ENCODE data around the gene PNPLA6. TPM values are rescaled to one million over a fixed set of nuclear protein-coding genes. Genes with fewer than 3 reads are reported as not detected.

The PNPLA6 gene
- total and polyA plus RNA-seq, 9 of the 15 experiments (the other 6 are each of a cell fraction or from before 2014, with no cell fraction given) = 0.07 to 30.2 (median 8.3) TPM

DNA sequence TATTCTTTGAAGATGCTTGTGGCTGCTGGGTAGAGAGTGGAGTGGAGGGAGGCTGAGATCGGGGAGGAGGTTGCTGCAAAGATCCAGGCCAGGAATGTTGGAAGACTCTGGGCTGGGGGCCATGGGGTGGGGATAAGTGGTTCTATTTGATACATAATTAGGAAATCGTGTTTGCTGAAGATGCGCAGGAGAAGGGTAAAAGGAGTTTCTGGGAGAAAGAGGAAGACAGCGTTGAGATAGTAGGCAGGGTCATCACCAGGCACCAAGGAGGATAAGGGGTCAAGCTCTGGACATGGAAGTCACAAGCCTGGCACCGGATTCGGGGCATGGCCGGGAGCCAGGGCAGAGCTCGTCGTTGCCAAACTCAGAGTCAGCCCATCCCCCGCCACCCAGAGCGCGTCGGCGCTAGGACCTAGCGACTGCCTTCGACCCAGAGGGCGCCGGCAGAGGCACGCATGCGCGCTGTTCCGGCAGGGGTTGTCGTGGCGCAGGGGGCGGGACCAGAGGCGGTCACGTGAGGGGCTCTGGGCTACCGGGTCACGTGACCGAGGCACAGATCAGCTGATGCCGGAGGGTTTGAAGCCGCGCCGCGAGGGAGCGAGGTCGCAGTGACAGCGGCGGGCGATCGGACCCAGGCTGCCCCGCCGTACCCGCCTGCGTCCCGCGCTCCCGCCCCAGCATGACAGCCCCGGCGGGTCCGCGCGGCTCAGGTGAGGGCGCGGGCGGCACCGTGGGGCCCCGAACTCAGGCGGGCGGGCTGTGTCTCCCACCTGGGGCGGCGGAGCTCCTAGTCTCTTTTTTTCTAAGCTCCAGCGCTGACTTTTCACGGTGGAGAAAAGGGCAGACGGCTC is 13.2 kb upstream of the PNPLA6 start, which contains the start of gene MCOLN1 (continued):
- TF ChIP-seq, protein P1, sequence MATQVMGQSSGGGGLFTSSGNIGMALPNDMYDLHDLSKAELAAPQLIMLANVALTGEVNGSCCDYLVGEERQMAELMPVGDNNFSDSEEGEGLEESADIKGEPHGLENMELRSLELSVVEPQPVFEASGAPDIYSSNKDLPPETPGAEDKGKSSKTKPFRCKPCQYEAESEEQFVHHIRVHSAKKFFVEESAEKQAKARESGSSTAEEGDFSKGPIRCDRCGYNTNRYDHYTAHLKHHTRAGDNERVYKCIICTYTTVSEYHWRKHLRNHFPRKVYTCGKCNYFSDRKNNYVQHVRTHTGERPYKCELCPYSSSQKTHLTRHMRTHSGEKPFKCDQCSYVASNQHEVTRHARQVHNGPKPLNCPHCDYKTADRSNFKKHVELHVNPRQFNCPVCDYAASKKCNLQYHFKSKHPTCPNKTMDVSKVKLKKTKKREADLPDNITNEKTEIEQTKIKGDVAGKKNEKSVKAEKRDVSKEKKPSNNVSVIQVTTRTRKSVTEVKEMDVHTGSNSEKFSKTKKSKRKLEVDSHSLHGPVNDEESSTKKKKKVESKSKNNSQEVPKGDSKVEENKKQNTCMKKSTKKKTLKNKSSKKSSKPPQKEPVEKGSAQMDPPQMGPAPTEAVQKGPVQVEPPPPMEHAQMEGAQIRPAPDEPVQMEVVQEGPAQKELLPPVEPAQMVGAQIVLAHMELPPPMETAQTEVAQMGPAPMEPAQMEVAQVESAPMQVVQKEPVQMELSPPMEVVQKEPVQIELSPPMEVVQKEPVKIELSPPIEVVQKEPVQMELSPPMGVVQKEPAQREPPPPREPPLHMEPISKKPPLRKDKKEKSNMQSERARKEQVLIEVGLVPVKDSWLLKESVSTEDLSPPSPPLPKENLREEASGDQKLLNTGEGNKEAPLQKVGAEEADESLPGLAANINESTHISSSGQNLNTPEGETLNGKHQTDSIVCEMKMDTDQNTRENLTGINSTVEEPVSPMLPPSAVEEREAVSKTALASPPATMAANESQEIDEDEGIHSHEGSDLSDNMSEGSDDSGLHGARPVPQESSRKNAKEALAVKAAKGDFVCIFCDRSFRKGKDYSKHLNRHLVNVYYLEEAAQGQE (IDR thresholded peaks at IDR 0.05; ENCODE audit: borderline replicate concordance) = peak; percentile 99
- TF ChIP-seq, protein P1 (CRISPR knock-in tag; IDR thresholded peaks at IDR 0.05; ENCODE audit: low read depth) = peak; percentile 88
- TF ChIP-seq, protein P2, sequence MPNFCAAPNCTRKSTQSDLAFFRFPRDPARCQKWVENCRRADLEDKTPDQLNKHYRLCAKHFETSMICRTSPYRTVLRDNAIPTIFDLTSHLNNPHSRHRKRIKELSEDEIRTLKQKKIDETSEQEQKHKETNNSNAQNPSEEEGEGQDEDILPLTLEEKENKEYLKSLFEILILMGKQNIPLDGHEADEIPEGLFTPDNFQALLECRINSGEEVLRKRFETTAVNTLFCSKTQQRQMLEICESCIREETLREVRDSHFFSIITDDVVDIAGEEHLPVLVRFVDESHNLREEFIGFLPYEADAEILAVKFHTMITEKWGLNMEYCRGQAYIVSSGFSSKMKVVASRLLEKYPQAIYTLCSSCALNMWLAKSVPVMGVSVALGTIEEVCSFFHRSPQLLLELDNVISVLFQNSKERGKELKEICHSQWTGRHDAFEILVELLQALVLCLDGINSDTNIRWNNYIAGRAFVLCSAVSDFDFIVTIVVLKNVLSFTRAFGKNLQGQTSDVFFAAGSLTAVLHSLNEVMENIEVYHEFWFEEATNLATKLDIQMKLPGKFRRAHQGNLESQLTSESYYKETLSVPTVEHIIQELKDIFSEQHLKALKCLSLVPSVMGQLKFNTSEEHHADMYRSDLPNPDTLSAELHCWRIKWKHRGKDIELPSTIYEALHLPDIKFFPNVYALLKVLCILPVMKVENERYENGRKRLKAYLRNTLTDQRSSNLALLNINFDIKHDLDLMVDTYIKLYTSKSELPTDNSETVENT (CRISPR knock-in tag; IDR thresholded peaks at IDR 0.05) = peak; percentile 7; the same call in 1 of the 2 replicates
- TF ChIP-seq ZNF583 (CRISPR knock-in tag; IDR thresholded peaks at IDR 0.05) = 0 out of 2 replicates have a peak, but pooled peaks have one; percentile 56
- peak; percentile 95 for TF ChIP-seq MTA3 (IDR thresholded peaks at IDR 0.05; ENCODE audit: borderline replicate concordance)
- TF ChIP-seq ESRRB (CRISPR knock-in tag; IDR thresholded peaks at IDR 0.05; ENCODE audit: borderline replicate concordance) = no peak
- TF ChIP-seq, protein P3, sequence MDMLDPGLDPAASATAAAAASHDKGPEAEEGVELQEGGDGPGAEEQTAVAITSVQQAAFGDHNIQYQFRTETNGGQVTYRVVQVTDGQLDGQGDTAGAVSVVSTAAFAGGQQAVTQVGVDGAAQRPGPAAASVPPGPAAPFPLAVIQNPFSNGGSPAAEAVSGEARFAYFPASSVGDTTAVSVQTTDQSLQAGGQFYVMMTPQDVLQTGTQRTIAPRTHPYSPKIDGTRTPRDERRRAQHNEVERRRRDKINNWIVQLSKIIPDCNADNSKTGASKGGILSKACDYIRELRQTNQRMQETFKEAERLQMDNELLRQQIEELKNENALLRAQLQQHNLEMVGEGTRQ (CRISPR knock-in tag; IDR thresholded peaks at IDR 0.05) = peak; percentile 100
- TF ChIP-seq KAT8 (IDR thresholded peaks at IDR 0.05; ENCODE audit: low read depth) = no peak
- no peak for TF ChIP-seq ZC3H8 (IDR thresholded peaks at IDR 0.05)
- TF ChIP-seq, protein P4, sequence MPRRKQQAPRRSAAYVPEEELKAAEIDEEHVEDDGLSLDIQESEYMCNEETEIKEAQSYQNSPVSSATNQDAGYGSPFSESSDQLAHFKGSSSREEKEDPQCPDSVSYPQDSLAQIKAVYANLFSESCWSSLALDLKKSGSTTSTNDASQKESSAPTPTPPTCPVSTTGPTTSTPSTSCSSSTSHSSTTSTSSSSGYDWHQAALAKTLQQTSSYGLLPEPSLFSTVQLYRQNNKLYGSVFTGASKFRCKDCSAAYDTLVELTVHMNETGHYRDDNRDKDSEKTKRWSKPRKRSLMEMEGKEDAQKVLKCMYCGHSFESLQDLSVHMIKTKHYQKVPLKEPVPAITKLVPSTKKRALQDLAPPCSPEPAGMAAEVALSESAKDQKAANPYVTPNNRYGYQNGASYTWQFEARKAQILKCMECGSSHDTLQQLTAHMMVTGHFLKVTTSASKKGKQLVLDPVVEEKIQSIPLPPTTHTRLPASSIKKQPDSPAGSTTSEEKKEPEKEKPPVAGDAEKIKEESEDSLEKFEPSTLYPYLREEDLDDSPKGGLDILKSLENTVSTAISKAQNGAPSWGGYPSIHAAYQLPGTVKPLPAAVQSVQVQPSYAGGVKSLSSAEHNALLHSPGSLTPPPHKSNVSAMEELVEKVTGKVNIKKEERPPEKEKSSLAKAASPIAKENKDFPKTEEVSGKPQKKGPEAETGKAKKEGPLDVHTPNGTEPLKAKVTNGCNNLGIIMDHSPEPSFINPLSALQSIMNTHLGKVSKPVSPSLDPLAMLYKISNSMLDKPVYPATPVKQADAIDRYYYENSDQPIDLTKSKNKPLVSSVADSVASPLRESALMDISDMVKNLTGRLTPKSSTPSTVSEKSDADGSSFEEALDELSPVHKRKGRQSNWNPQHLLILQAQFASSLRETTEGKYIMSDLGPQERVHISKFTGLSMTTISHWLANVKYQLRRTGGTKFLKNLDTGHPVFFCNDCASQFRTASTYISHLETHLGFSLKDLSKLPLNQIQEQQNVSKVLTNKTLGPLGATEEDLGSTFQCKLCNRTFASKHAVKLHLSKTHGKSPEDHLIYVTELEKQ (CRISPR knock-in tag; IDR thresholded peaks at IDR 0.05) = no peak
- peak; percentile 97 for TF ChIP-seq RB1 (IDR thresholded peaks at IDR 0.05; ENCODE audit: low read depth)
- no peak for TF ChIP-seq STAT5B (CRISPR knock-in tag; IDR thresholded peaks at IDR 0.05)
- TF ChIP-seq SRSF7 (optimal IDR thresholded peaks at IDR 0.05; ENCODE audit: low read depth, low read length) = no peak
